ENCODE data around the gene AGRP.

Gene AGRP

DNA sequence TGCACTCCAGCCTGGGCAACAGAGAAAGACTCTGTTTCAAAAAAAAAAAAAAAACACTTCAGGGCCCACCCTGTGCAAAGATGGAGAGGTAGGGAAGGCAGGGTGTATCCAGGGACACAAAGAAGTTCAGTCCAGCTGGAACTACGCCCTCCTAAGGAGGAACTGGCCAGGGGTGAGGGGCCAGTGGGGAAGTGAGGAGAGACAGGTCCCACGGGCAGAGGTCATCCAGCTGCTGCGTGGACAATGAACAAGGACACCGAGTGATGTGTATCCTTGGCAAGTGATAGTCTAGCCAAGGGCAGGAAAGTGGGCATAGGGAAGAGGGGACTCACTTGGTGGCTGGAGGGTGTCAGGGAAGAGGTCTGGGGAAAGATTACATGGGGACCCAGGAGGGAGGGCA, 35.9 kb upstream of the AGRP start:
- no peak for TF ChIP-seq TAF1 (IDR thresholded peaks at IDR 0.05; ENCODE audit: borderline replicate concordance, insufficient read depth, low read length)
- no peak for TF ChIP-seq SIN3A (IDR thresholded peaks at IDR 0.05; ENCODE audit: borderline replicate concordance, insufficient read depth, low read length)
- TF ChIP-seq, protein P1, sequence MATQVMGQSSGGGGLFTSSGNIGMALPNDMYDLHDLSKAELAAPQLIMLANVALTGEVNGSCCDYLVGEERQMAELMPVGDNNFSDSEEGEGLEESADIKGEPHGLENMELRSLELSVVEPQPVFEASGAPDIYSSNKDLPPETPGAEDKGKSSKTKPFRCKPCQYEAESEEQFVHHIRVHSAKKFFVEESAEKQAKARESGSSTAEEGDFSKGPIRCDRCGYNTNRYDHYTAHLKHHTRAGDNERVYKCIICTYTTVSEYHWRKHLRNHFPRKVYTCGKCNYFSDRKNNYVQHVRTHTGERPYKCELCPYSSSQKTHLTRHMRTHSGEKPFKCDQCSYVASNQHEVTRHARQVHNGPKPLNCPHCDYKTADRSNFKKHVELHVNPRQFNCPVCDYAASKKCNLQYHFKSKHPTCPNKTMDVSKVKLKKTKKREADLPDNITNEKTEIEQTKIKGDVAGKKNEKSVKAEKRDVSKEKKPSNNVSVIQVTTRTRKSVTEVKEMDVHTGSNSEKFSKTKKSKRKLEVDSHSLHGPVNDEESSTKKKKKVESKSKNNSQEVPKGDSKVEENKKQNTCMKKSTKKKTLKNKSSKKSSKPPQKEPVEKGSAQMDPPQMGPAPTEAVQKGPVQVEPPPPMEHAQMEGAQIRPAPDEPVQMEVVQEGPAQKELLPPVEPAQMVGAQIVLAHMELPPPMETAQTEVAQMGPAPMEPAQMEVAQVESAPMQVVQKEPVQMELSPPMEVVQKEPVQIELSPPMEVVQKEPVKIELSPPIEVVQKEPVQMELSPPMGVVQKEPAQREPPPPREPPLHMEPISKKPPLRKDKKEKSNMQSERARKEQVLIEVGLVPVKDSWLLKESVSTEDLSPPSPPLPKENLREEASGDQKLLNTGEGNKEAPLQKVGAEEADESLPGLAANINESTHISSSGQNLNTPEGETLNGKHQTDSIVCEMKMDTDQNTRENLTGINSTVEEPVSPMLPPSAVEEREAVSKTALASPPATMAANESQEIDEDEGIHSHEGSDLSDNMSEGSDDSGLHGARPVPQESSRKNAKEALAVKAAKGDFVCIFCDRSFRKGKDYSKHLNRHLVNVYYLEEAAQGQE (IDR thresholded peaks at IDR 0.05; ENCODE audit: insufficient read depth in 1 of 2, low read depth in 2 of 2, low read length in 2 of 2) = no peak
- no peak for TF ChIP-seq POLR2AphosphoS5 (IDR thresholded peaks at IDR 0.05; ENCODE audit: low read depth, low read length)
- no peak for TF ChIP-seq FOXP2 (optimal IDR thresholded peaks at IDR 0.05; ENCODE audit: borderline replicate concordance, extremely low read depth, extremely low read length, insufficient read depth)

DNA sequence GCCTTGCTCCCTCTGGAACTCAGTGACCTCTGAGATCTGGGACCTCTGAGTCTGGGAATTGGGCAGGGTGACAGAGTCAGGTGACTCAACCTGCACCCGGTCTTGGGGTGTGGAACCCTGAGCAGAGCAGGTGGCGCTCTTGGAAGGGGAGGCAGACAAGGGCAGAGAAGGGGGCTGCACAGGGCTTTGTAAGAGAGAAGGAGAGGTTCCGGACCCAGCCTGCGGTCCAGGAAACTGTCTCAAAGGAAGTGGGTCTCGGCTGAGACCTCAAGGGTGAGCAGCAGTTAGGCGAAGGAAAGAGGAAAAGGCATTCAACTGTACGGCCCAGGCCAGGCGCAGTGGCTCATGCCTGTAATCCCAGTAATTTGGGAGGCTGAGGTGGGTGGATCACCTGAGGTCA, 35.3 kb upstream of the AGRP start:
- TF ChIP-seq, protein P1 (IDR thresholded peaks at IDR 0.05; ENCODE audit: insufficient read depth in 1 of 2, low read depth in 2 of 2, low read length in 2 of 2) = no peak
- TF ChIP-seq SIN3A (IDR thresholded peaks at IDR 0.05; ENCODE audit: borderline replicate concordance, insufficient read depth, low read length) = no peak
- no peak for TF ChIP-seq TAF1 (IDR thresholded peaks at IDR 0.05; ENCODE audit: borderline replicate concordance, insufficient read depth, low read length)
- no peak for TF ChIP-seq FOXP2 (optimal IDR thresholded peaks at IDR 0.05; ENCODE audit: borderline replicate concordance, extremely low read depth, extremely low read length, insufficient read depth)
- no peak for TF ChIP-seq POLR2AphosphoS5 (IDR thresholded peaks at IDR 0.05; ENCODE audit: low read depth, low read length)

DNA sequence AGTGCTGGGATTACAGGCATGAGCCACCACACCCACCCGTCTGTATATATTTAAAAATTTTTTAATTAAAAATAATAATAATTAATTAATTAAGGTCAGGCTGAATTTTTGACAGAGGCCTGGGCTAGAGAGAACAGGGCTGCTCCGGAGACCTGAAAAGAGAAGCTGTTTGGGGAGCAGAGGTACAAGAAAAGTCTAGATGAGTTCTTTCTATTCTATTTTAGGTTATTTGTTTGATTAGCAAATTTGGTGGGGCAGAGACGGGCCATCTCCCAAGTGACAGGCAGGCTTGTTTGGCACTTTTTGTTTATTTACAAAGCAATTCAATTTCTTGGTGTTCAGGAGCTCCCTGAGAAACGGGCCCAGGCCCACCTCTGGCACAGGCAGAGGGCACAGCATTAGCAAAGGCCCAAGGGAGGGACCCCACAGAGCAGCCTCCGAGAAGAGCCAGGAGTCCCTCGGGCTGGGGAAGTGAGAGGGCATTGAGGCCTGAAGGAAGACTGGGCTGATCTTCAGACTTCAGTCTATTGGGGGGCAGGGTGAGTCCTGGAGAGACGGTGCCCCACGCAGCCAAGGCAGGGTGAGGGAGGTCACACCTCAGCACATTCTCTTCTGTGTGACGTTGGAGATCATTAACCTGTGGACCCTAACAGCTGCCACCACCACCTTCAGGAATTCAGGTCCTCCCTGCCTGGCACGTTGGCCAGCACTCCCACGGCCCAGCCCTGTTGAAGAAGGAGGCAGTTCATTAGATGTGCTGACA, 34.5 kb upstream of the AGRP start:
- TF ChIP-seq POLR2AphosphoS5 (IDR thresholded peaks at IDR 0.05; ENCODE audit: low read depth, low read length) = no peak
- TF ChIP-seq TAF1 (IDR thresholded peaks at IDR 0.05; ENCODE audit: borderline replicate concordance, insufficient read depth, low read length) = no peak
- no peak for TF ChIP-seq FOXP2 (optimal IDR thresholded peaks at IDR 0.05; ENCODE audit: borderline replicate concordance, extremely low read depth, extremely low read length, insufficient read depth)
- TF ChIP-seq, protein P1 (IDR thresholded peaks at IDR 0.05; ENCODE audit: insufficient read depth in 1 of 2, low read depth in 2 of 2, low read length in 2 of 2) = no peak
- TF ChIP-seq SIN3A (IDR thresholded peaks at IDR 0.05; ENCODE audit: borderline replicate concordance, insufficient read depth, low read length) = no peak

DNA sequence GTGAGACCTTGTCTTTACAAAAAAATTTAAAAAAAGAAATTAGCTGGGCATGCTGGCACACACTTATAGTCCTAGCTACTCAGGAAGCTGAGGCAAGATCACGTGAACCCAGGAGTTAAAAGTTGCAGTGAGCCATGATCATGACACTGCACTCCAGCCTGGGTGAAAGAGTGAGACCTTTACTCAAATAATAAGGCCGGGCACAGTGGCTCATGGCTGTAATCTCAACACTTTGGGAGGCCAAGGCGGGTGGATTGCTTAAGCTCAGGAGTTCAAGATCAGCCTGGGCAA, 33.8 kb upstream of the AGRP start:
- TF ChIP-seq, protein P1 (IDR thresholded peaks at IDR 0.05; ENCODE audit: insufficient read depth in 1 of 2, low read depth in 2 of 2, low read length in 2 of 2) = no peak
- TF ChIP-seq FOXP2 (optimal IDR thresholded peaks at IDR 0.05; ENCODE audit: borderline replicate concordance, extremely low read depth, extremely low read length, insufficient read depth) = no peak
- TF ChIP-seq SIN3A (IDR thresholded peaks at IDR 0.05; ENCODE audit: borderline replicate concordance, insufficient read depth, low read length) = no peak
- no peak for TF ChIP-seq TAF1 (IDR thresholded peaks at IDR 0.05; ENCODE audit: borderline replicate concordance, insufficient read depth, low read length)
- TF ChIP-seq POLR2AphosphoS5 (IDR thresholded peaks at IDR 0.05; ENCODE audit: low read depth, low read length) = no peak
